Vagina (tissue), 2 donors: Measurements from ENCODE around the gene TYW5. TPM values are rescaled to one million over a fixed set of nuclear protein-coding genes. Genes with fewer than 3 reads are reported as not detected.
A peak's percentile ranks its signal among the peaks of the same experiment; 100 is the strongest.

ENCODE experiments used
- DNase-seq, 2 donors: peaks; one replicate each; pipeline ENCODE4 v3.0.0-alpha.2; 2017; ENCODE audit errors: extremely low spot score in 2 of 2
- H3K27ac ChIP-seq: fragments of 200-600 bp; sonication (generic); one replicate; pipeline ENCODE4 v1.5.1; 2019
- H3K27me3 ChIP-seq: fragments of 200-600 bp; sonication (generic); one replicate; pipeline ENCODE4 v1.5.1; 2019
- H3K36me3 ChIP-seq, 2 donors: fragments of 200-600 bp; sonication (generic); one replicate each; pipeline ENCODE4 v1.5.1; 2017 to 2019
- H3K4me1 ChIP-seq: fragments of 200-600 bp; sonication (generic); one replicate; pipeline ENCODE4 v1.5.1; 2019
- H3K4me3 ChIP-seq, 2 donors: fragments of 200-600 bp; sonication (generic); 1 replicate in 1 of 2; 2 replicates in 1 of 2; pipeline ENCODE4 v1.5.1; 2016 to 2019
- H3K9me3 ChIP-seq: fragments of 200-600 bp; sonication (generic); one replicate; pipeline ENCODE4 v1.5.1; 2019
- CTCF ChIP-seq, 3 experiments: fragments of 450-650 bp in 2 of 3; fragments of 200-600 bp in 1 of 3; sonication (generic) in 1 of 3; IDR thresholded peaks; one replicate each; pipeline ENCODE4 v1.5.1; 2017 to 2019; ENCODE audit warnings: antibody characterized with exemption in 3 of 3, mild to moderate bottlenecking in 2 of 3, moderate library complexity in 2 of 3
- POLR2A ChIP-seq, 2 donors: fragments of 450-650 bp; IDR thresholded peaks; one replicate each; pipeline ENCODE4 v1.6.1; 2017; ENCODE audit warnings: antibody characterized with exemption in 2 of 2, mild to moderate bottlenecking in 2 of 2, moderate library complexity in 2 of 2
- POLR2AphosphoS5 ChIP-seq, 2 donors: sonication (generic); formaldehyde crosslinking; IDR thresholded peaks; one replicate each; pipeline ENCODE4 v1.9.0; 2017; ENCODE audit warnings: antibody characterized with exemption in 2 of 2, mild to moderate bottlenecking in 2 of 2, low read depth in 1 of 2; ENCODE audit not compliant: insufficient read depth in 1 of 2
- intact Hi-C: fragments of 100-400 bp; cut with DNase I; formaldehyde crosslinking; loops from one replicate; pipeline ENCODE4 v1.15.1; 2023
- total RNA-seq: library from RNA; depleted of rRNA; stranded (reverse); fragments of >200 nt; gene quantifications from one replicate; pipeline ENCODE4 v1.2.3, GENCODE V29; 2016

The TYW5 gene
- total RNA-seq, 1 donor from 2014 or later, result 5.2 TPM

GRCh38 chr2:199956062-199956380 lies 730 bp upstream of the TYW5 start:
- H3K27ac ChIP-seq, result peak overlapping the region; percentile 84
- no peaks in the 10 kb centered on the region for H3K9me3 ChIP-seq
- intact Hi-C loops, result no loop called here
- peak overlapping the region; percentile 87 to 95 for H3K4me3 ChIP-seq
- TF ChIP-seq POLR2A (IDR thresholded peaks at IDR 0.05) (no peak), CTCF (IDR thresholded peaks at IDR 0.05) (no peak), POLR2AphosphoS5 (IDR thresholded peaks at IDR 0.05; ENCODE audit: insufficient read depth in 1 of 2, low read depth in 1 of 2) (no peak)
- H3K36me3 ChIP-seq, result peaks cover 0 to 18% of the 10 kb centered on the region in 2 donors
- no peaks in the 10 kb centered on the region for H3K27me3 ChIP-seq
- DNase-seq, result no peak
- H3K4me1 ChIP-seq, result peaks cover 49% of the 10 kb centered on the region

GRCh38 chr2:199955007-199955338 lies 318 bp downstream of the TYW5 start:
- Histone ChIP-seq H3K36me3 (peaks cover 0 to 7% of the 10 kb centered on the region in 2 donors), H3K27ac (peak overlapping the region; percentile 84), H3K9me3 (no peaks in the 10 kb centered on the region), H3K4me3 (peak overlapping the region; percentile 87 to 95), H3K4me1 (peaks cover 49% of the 10 kb centered on the region), H3K27me3 (no peaks in the 10 kb centered on the region)
- no peak for TF ChIP-seq POLR2AphosphoS5 (IDR thresholded peaks at IDR 0.05; ENCODE audit: insufficient read depth in 1 of 2, low read depth in 1 of 2)
- no peak for TF ChIP-seq POLR2A (IDR thresholded peaks at IDR 0.05)
- no peak for TF ChIP-seq CTCF (IDR thresholded peaks at IDR 0.05)
- no peak for DNase-seq
- intact Hi-C loops, result no loop called here

GRCh38 chr2:199951023-199951422 lies 4.3 kb downstream of the TYW5 start:
- DNase-seq, result no peak
- Histone ChIP-seq H3K4me1 (peaks cover 24% of the 10 kb centered on the region), H3K27ac (no peak overlapping the region), H3K36me3 (peaks cover 0 to 16% of the 10 kb centered on the region in 2 donors), H3K9me3 (no peaks in the 10 kb centered on the region), H3K4me3 (no peak overlapping the region), H3K27me3 (no peaks in the 10 kb centered on the region)
- intact Hi-C loops, result no loop called here
- TF ChIP-seq POLR2A (IDR thresholded peaks at IDR 0.05), result no peak
- no peak for TF ChIP-seq POLR2AphosphoS5 (IDR thresholded peaks at IDR 0.05; ENCODE audit: insufficient read depth in 1 of 2, low read depth in 1 of 2)
- no peak for TF ChIP-seq CTCF (IDR thresholded peaks at IDR 0.05)

DNA sequence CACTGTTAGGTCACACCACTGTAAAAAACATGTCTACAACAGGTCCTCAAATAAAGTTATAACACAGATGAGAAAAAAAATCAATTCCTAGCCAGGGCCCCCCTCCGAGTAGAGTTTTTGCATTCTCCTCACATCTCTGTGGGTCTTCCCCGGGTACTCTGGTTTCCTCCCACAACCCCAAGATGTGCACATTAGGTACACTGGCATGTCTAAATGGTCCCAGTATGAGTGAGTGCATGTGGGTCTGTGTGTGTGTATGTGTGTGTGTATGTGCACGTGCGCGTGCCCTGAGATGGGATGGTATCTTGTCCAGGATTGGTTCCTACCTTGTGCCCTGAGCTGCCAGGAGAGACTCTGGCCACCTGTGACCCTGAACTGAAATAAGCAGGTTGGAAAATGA lies 4.9 kb downstream of the TYW5 start:
- intact Hi-C loops, result no loop called here
- Histone ChIP-seq H3K9me3 (no peaks in the 10 kb centered on the region), H3K27me3 (no peaks in the 10 kb centered on the region), H3K4me1 (peaks cover 24% of the 10 kb centered on the region), H3K4me3 (no peak overlapping the region), H3K36me3 (peaks cover 0 to 22% of the 10 kb centered on the region in 2 donors), H3K27ac (no peak overlapping the region)
- TF ChIP-seq POLR2AphosphoS5 (IDR thresholded peaks at IDR 0.05; ENCODE audit: insufficient read depth in 1 of 2, low read depth in 1 of 2) (no peak), CTCF (IDR thresholded peaks at IDR 0.05) (no peak), POLR2A (IDR thresholded peaks at IDR 0.05) (no peak)
- DNase-seq, result no peak

- Histone ChIP-seq H3K27me3 (no peaks in the 10 kb centered on the region), H3K36me3 (peaks cover 0 to 26% of the 10 kb centered on the region in 2 donors), H3K4me3 (no peak overlapping the region), H3K4me1 (no peaks in the 10 kb centered on the region), H3K9me3 (no peaks in the 10 kb centered on the region), H3K27ac (no peak overlapping the region)
- no peak for DNase-seq
- intact Hi-C loops, result no loop called here
- no peak for TF ChIP-seq POLR2A (IDR thresholded peaks at IDR 0.05)
- no peak for TF ChIP-seq POLR2AphosphoS5 (IDR thresholded peaks at IDR 0.05; ENCODE audit: insufficient read depth in 1 of 2, low read depth in 1 of 2)
- no peak for TF ChIP-seq CTCF (IDR thresholded peaks at IDR 0.05)
Observed at GRCh38 chr2:199946836-199947235, 8.5 kb downstream of the TYW5 start.
